ENCODE measurements around the gene TMEM218. TPM values are rescaled to one million over a fixed set of nuclear protein-coding genes. Genes with fewer than 3 reads are reported as not detected.

Gene TMEM218
- total RNA-seq, 1 experiment from 2014 or later, result 14.5 TPM

- Mint-ChIP-seq H3K4me1 (ENCODE audit: low read depth, unreplicated experiment) (no peaks in the 10 kb centered on the region), H3K4me3 (ENCODE audit: low read depth, unreplicated experiment) (peak overlapping the region; percentile 84), H3K36me3 (ENCODE audit: insufficient read depth, unreplicated experiment) (peaks cover 13% of the 10 kb centered on the region), H3K27me3 (ENCODE audit: unreplicated experiment) (peaks cover 5% of the 10 kb centered on the region), H3K27ac (ENCODE audit: unreplicated experiment) (no peak overlapping the region), H3K9me3 (ENCODE audit: low read depth, unreplicated experiment) (no peaks in the 10 kb centered on the region)
- CTCF ChIA-PET, result interaction anchor here (1.5 kb wide), 1 partner anchor 12 kb away, joined by 4 read pairs; no protein-coding TSS in a partner anchor
- no peak for DNase-seq
- no peak for TF ChIP-seq CTCF (IDR thresholded peaks at IDR 0.05; ENCODE audit: unreplicated experiment)
- BruUV-seq (replicated peaks), result no TSS peak
- intact Hi-C loops (cut with micrococcal nuclease; ENCODE audit: unreplicated experiment), result no loop called here
These were observed 780 bp upstream of the TMEM218 start for GRCh38 chr11:125112208-125112604.

- DNase-seq, result peak; percentile 7
- Mint-ChIP-seq H3K27me3 (ENCODE audit: unreplicated experiment) (no peaks in the 10 kb centered on the region), H3K4me3 (ENCODE audit: low read depth, unreplicated experiment) (peak overlapping the region; percentile 84), H3K9me3 (ENCODE audit: low read depth, unreplicated experiment) (no peaks in the 10 kb centered on the region), H3K4me1 (ENCODE audit: low read depth, unreplicated experiment) (no peaks in the 10 kb centered on the region), H3K36me3 (ENCODE audit: insufficient read depth, unreplicated experiment) (peaks cover 13% of the 10 kb centered on the region), H3K27ac (ENCODE audit: unreplicated experiment) (peak overlapping the region; percentile 90)
- intact Hi-C loops (cut with micrococcal nuclease; ENCODE audit: unreplicated experiment), result no loop called here
- TF ChIP-seq CTCF (IDR thresholded peaks at IDR 0.05; ENCODE audit: unreplicated experiment), result no peak
- CTCF ChIA-PET, result interaction anchor here (1.5 kb wide), 1 partner anchor 10 kb away, joined by 4 read pairs; no protein-coding TSS in a partner anchor
- BruUV-seq (replicated peaks), result no TSS peak
These were observed 454 bp downstream of the TMEM218 start for GRCh38 chr11:125111001-125111342.

- Mint-ChIP-seq H3K27me3 (ENCODE audit: unreplicated experiment) (no peaks in the 10 kb centered on the region), H3K36me3 (ENCODE audit: insufficient read depth, unreplicated experiment) (peaks cover 13% of the 10 kb centered on the region), H3K27ac (ENCODE audit: unreplicated experiment) (no peak overlapping the region), H3K9me3 (ENCODE audit: low read depth, unreplicated experiment) (no peaks in the 10 kb centered on the region), H3K4me1 (ENCODE audit: low read depth, unreplicated experiment) (no peaks in the 10 kb centered on the region), H3K4me3 (ENCODE audit: low read depth, unreplicated experiment) (peak overlapping the region; percentile 84)
- intact Hi-C loops (cut with micrococcal nuclease; ENCODE audit: unreplicated experiment), result no loop called here
- no peak for TF ChIP-seq CTCF (IDR thresholded peaks at IDR 0.05; ENCODE audit: unreplicated experiment)
- BruUV-seq (replicated peaks), result no TSS peak
- no peak for DNase-seq
- CTCF ChIA-PET, result no interaction called here
These were observed 920 bp downstream of the TMEM218 start for GRCh38 chr11:125110506-125110905.

- Mint-ChIP-seq H3K9me3 (ENCODE audit: low read depth, unreplicated experiment) (no peaks in the 10 kb centered on the region), H3K4me3 (ENCODE audit: low read depth, unreplicated experiment) (no peak overlapping the region), H3K27ac (ENCODE audit: unreplicated experiment) (no peak overlapping the region), H3K4me1 (ENCODE audit: low read depth, unreplicated experiment) (no peaks in the 10 kb centered on the region), H3K36me3 (ENCODE audit: insufficient read depth, unreplicated experiment) (peaks cover 13% of the 10 kb centered on the region), H3K27me3 (ENCODE audit: unreplicated experiment) (no peaks in the 10 kb centered on the region)
- BruUV-seq (replicated peaks), result no TSS peak
- TF ChIP-seq CTCF (IDR thresholded peaks at IDR 0.05; ENCODE audit: unreplicated experiment), result no peak
- CTCF ChIA-PET, result no interaction called here
- intact Hi-C loops (cut with micrococcal nuclease; ENCODE audit: unreplicated experiment), result no loop called here
- DNase-seq, result no peak
These were observed 3.0 kb downstream of the TMEM218 start for GRCh38 chr11:125108469-125108868.
